ENCODE results near the gene FAM131B. TPM values are rescaled to one million over a fixed set of nuclear protein-coding genes. Genes with fewer than 3 reads are reported as not detected.

The FAM131B gene
- total RNA-seq, 1 donor from 2014 or later, result 111 TPM

GRCh38 chr7:143361552-143362130 is 872 bp downstream of the FAM131B start:
- DNase-seq, result peak; percentile 71
- Mint-ChIP-seq H3K36me3 (ENCODE audit: unreplicated experiment) (peaks cover 14% of the 10 kb centered on the region), H3K4me3 (ENCODE audit: unreplicated experiment) (peak overlapping the region; percentile 90), H3K27ac (ENCODE audit: unreplicated experiment) (peak overlapping the region; percentile 90), H3K27me3 (ENCODE audit: unreplicated experiment) (peaks cover 19% of the 10 kb centered on the region), H3K4me1 (ENCODE audit: low read depth, unreplicated experiment) (peaks cover 16% of the 10 kb centered on the region), H3K9me3 (ENCODE audit: unreplicated experiment) (peaks cover 22% of the 10 kb centered on the region)
- TF ChIP-seq CTCF (IDR thresholded peaks at IDR 0.05; ENCODE audit: partially characterized antibody, unreplicated experiment), result no peak

GRCh38 chr7:143360788-143361551 is 1.5 kb downstream of the FAM131B start:
- Mint-ChIP-seq H3K27ac (ENCODE audit: unreplicated experiment) (peak overlapping the region; percentile 90), H3K36me3 (ENCODE audit: unreplicated experiment) (peaks cover 14% of the 10 kb centered on the region), H3K27me3 (ENCODE audit: unreplicated experiment) (peaks cover 19% of the 10 kb centered on the region), H3K9me3 (ENCODE audit: unreplicated experiment) (peaks cover 22% of the 10 kb centered on the region), H3K4me3 (ENCODE audit: unreplicated experiment) (peak overlapping the region; percentile 90), H3K4me1 (ENCODE audit: low read depth, unreplicated experiment) (peaks cover 16% of the 10 kb centered on the region)
- no peak for TF ChIP-seq CTCF (IDR thresholded peaks at IDR 0.05; ENCODE audit: partially characterized antibody, unreplicated experiment)
- peak; percentile 50 for DNase-seq

GRCh38 chr7:143359771-143360353 is 2.7 kb downstream of the FAM131B start:
- no peak for DNase-seq
- Mint-ChIP-seq H3K9me3 (ENCODE audit: unreplicated experiment) (peaks cover 20% of the 10 kb centered on the region), H3K27ac (ENCODE audit: unreplicated experiment) (peak overlapping the region; percentile 90), H3K36me3 (ENCODE audit: unreplicated experiment) (peaks cover 14% of the 10 kb centered on the region), H3K4me1 (ENCODE audit: low read depth, unreplicated experiment) (peaks cover 16% of the 10 kb centered on the region), H3K4me3 (ENCODE audit: unreplicated experiment) (peak overlapping the region; percentile 90), H3K27me3 (ENCODE audit: unreplicated experiment) (peaks cover 19% of the 10 kb centered on the region)
- TF ChIP-seq CTCF (IDR thresholded peaks at IDR 0.05; ENCODE audit: partially characterized antibody, unreplicated experiment), result no peak

GRCh38 chr7:143358626-143359025 is 3.9 kb downstream of the FAM131B start:
- Mint-ChIP-seq H3K4me3 (ENCODE audit: unreplicated experiment) (no peak overlapping the region), H3K9me3 (ENCODE audit: unreplicated experiment) (peaks cover 20% of the 10 kb centered on the region), H3K4me1 (ENCODE audit: low read depth, unreplicated experiment) (peaks cover 21% of the 10 kb centered on the region), H3K27me3 (ENCODE audit: unreplicated experiment) (peaks cover 20% of the 10 kb centered on the region), H3K36me3 (ENCODE audit: unreplicated experiment) (peaks cover 23% of the 10 kb centered on the region), H3K27ac (ENCODE audit: unreplicated experiment) (no peak overlapping the region)
- no peak for DNase-seq
- TF ChIP-seq CTCF (IDR thresholded peaks at IDR 0.05; ENCODE audit: partially characterized antibody, unreplicated experiment), result no peak

All from glutamatergic neuron (in vitro differentiated cells).